ENCODE data around the gene RABGAP1.
A peak's percentile ranks its signal among the peaks of the same experiment; 100 is the strongest.

RABGAP1 gene

GRCh38 chr9:123081824-123082223 lies 141.0 kb downstream of the RABGAP1 start:
- peak in 1 of 58 donors; percentile 43 for DNase-seq

GRCh38 chr9:123083680-123084079 lies 142.9 kb downstream of the RABGAP1 start:
- DNase-seq, result no peak

- no peak for DNase-seq
These were observed 143.4 kb downstream of the RABGAP1 start for GRCh38 chr9:123084256-123084655.

GRCh38 chr9:123085916-123086315 lies 145.1 kb downstream of the RABGAP1 start:
- DNase-seq, result no peak

- no peak for DNase-seq
These were observed 146.6 kb downstream of the RABGAP1 start for GRCh38 chr9:123087359-123087888.

GRCh38 chr9:123089040-123089439 lies 148.2 kb downstream of the RABGAP1 start:
- no peak for DNase-seq

- DNase-seq, result no peak
These were observed 149.0 kb downstream of the RABGAP1 start for GRCh38 chr9:123089790-123090189.

GRCh38 chr9:123090198-123090896 lies 149.5 kb downstream of the RABGAP1 start:
- no peak for DNase-seq

GRCh38 chr9:123090956-123091355 lies 150.1 kb downstream of the RABGAP1 start:
- no peak for DNase-seq

- no peak for DNase-seq
These were observed 150.6 kb downstream of the RABGAP1 start for GRCh38 chr9:123091459-123091858.

GRCh38 chr9:123093141-123093540 lies 152.3 kb downstream of the RABGAP1 start:
- no peak for DNase-seq

- DNase-seq, result no peak
These were observed 156.2 kb downstream of the RABGAP1 start for GRCh38 chr9:123096987-123097386.

- DNase-seq, result no peak
These were observed 156.7 kb downstream of the RABGAP1 start for GRCh38 chr9:123097430-123098095.

- DNase-seq, result no peak
These were observed 157.3 kb downstream of the RABGAP1 start for GRCh38 chr9:123098096-123098459.

- peak in 23 of 58 donors; percentile 16 to 81 (median 41) for DNase-seq
These were observed 158.2 kb downstream of the RABGAP1 start for GRCh38 chr9:123099042-123099441.

- DNase-seq, result no peak
These were observed 158.7 kb downstream of the RABGAP1 start for GRCh38 chr9:123099548-123099947.

GRCh38 chr9:123102375-123103113 lies 161.7 kb downstream of the RABGAP1 start:
- DNase-seq, result peak in 3 of 58 donors; percentile 37 to 43 (median 38)

GRCh38 chr9:123104807-123105206 lies 164.0 kb downstream of the RABGAP1 start:
- no peak for DNase-seq

- no peak for DNase-seq
These were observed 164.7 kb downstream of the RABGAP1 start for GRCh38 chr9:123105490-123105889.

GRCh38 chr9:123107639-123108285 lies 166.9 kb downstream of the RABGAP1 start:
- no peak for DNase-seq

GRCh38 chr9:123108976-123109375 lies 168.2 kb downstream of the RABGAP1 start:
- no peak for DNase-seq

Data from anterior cingulate cortex (tissue), 58 donors.